Measurements from ENCODE around the gene CXorf38.
"Not testable (repeated sequence)": the region's sequence is repeated elsewhere in the genome, so short reads cannot be mapped to it uniquely, and the experiment has no call there.

Gene CXorf38

DNA sequence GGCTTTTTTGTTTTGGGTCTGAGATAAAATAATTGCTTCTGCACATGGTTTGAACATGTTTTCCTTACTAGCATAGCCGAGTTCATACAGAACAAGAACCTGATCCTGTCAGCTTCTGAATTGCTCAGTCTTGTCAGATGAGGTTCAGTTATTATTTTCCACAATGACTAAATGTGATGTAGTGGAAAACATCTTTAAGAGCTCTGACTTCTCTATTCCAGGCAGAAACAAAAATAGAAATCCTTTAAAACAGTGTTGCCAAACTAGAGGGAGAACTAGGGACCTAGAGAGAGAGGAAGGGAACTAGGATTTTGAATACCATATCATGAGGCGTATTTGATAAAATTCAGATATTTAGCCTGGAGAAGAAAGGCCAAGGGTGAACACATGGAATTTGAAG lies 64.5 kb downstream of the CXorf38 start:
- no peak for DNase-seq (ENCODE audit: low spot score)
- TF ChIP-seq, protein P1, sequence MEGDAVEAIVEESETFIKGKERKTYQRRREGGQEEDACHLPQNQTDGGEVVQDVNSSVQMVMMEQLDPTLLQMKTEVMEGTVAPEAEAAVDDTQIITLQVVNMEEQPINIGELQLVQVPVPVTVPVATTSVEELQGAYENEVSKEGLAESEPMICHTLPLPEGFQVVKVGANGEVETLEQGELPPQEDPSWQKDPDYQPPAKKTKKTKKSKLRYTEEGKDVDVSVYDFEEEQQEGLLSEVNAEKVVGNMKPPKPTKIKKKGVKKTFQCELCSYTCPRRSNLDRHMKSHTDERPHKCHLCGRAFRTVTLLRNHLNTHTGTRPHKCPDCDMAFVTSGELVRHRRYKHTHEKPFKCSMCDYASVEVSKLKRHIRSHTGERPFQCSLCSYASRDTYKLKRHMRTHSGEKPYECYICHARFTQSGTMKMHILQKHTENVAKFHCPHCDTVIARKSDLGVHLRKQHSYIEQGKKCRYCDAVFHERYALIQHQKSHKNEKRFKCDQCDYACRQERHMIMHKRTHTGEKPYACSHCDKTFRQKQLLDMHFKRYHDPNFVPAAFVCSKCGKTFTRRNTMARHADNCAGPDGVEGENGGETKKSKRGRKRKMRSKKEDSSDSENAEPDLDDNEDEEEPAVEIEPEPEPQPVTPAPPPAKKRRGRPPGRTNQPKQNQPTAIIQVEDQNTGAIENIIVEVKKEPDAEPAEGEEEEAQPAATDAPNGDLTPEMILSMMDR (IDR thresholded peaks at IDR 0.05; ENCODE audit: borderline replicate concordance, control extremely low read depth, extremely low read depth, insufficient read depth, missing control alignments) = no peak
- in situ Hi-C loops (cut with MboI; ENCODE audit: low sequenced_read_pairs, unreplicated experiment) = no loop called here

DNA sequence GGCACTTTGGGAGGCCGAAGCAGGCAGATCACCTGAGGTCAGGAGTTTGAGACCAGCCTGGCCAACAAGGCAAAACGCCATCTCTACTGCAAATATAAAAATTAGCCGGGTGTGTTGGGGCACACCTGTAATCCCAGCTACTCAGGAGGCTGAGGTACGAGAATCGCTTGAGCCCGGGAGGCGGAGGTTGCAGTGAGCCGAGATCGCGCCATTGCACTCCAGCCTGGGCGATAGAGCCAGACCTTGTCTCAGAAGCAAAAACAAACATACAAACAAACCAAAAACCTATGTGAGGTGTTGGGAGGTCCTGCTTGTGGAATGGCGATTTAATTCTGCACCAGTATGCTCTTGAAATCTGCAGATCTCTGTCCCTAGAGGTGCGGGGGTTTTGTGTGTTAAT lies 65.2 kb downstream of the CXorf38 start:
- DNase-seq (ENCODE audit: low spot score); in situ Hi-C loops (cut with MboI; ENCODE audit: low sequenced_read_pairs, unreplicated experiment): not testable (repeated sequence)

DNA sequence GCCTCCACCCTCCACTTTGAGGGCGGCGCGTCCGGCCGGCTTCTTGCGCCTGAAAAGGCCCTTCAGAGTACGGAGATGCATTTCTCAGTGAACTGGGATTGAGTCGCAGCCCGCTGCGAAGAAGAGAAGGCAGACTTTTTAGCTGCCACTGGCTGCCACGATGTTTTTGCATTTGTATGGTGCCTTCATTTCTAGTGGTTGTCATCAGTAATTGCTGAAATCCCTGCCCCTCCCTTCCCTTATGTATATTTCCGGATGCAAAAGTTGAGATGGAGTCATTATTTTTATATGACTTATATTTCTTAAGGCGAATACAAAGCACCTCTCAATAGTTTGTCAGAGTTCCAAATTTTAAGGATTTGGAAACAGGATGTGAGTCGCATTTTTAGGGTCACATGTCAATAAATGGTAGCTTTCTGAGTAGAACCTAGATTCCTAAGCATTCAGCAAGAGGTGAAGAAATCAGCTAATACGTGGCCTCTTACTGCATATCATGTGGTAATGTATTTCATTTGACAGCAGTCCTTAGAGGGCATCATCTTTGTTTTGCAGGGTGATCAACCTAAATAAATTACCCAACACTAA lies 65.9 kb downstream of the CXorf38 start:
- in situ Hi-C loops (cut with MboI; ENCODE audit: low sequenced_read_pairs, unreplicated experiment) = no loop called here
- no peak for DNase-seq (ENCODE audit: low spot score)

DNA sequence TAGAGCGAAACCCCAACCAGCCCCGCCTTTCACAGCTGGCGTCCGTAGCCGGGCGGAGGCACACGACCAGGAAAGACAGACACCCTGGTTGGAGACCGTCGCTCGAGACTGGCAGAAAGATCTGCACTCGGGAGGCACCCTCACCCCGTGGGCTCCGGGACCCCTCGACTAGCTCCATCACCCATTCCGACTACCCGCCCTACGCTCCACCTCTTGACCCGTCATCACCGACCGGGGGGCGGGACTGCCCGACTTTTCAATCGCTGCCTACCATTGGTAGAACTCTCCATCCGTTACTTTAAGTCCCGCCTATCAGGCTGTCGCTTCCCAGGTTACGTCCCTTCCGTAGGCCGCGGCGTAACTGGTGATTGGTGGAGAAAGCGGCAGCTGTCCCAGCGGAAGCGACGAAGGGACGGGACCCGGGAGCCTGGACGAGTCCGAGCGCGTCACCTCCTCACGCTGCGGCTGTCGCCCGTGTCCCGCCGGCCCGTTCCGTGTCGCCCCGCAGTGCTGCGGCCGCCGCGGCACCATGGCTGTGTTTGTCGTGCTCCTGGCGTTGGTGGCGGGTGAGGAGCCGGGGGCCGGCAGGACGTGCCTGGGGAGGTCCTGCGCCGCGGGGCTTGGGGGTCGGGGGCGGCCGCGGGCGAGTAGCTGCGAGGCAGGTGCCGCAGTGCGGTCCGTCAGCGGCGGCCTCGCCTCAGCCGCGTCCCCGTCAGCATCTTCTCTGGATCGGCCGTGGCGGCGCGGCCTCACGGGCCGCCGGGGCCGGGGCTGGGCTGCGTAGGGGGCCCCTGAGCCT lies 66.6 kb downstream of the CXorf38 start, which contains the start of gene ATP6AP2:
ATP6AP2 (plus strand) TSS at position 434 of the 799 bp plus-strand sequence; CDS start at position 530, 96 bp downstream.
- in situ Hi-C loops (cut with MboI; ENCODE audit: low sequenced_read_pairs, unreplicated experiment) = no loop called here
- TF ChIP-seq, protein P1 (IDR thresholded peaks at IDR 0.05; ENCODE audit: borderline replicate concordance, control extremely low read depth, extremely low read depth, insufficient read depth, missing control alignments) = no peak
- peak; percentile 89 for DNase-seq (ENCODE audit: low spot score)

More for the DNA sequence above, 65.9 kb downstream of the CXorf38 start:
- TF ChIP-seq, protein P1 (IDR thresholded peaks at IDR 0.05; ENCODE audit: borderline replicate concordance, control extremely low read depth, extremely low read depth, insufficient read depth, missing control alignments) = no peak

DNA sequence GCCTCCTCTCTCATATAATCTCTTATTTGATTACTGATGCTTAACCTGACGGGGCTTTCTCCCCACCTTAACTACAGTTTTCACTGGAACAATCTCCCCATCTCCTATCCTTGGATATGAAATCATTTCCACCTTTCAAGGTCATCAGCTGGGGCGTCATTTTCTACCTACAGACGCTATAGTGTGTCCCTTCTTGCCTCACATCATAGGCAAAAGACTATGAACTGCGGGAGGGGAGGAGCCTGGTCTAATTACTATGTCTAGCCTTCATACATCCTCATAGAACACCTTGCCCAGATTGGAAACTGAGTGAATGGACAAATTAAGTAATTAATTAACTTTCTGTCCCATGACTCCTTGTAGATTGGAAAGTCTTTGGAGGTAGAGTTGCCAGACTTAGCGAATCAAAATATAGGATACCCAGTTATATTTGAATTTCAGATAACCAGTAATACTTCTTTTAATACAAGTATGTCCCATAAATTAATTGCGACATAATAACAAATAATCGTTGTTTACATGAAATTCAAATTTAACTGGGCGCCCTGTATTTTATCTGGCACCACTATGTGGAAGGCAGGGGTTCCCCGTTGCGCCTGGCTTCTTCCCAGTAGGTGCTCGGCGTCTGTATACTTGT lies 67.3 kb downstream of the CXorf38 start:
- TF ChIP-seq, protein P1 (IDR thresholded peaks at IDR 0.05; ENCODE audit: borderline replicate concordance, control extremely low read depth, extremely low read depth, insufficient read depth, missing control alignments) = no peak
- no peak for DNase-seq (ENCODE audit: low spot score)
- in situ Hi-C loops (cut with MboI; ENCODE audit: low sequenced_read_pairs, unreplicated experiment) = no loop called here

DNA sequence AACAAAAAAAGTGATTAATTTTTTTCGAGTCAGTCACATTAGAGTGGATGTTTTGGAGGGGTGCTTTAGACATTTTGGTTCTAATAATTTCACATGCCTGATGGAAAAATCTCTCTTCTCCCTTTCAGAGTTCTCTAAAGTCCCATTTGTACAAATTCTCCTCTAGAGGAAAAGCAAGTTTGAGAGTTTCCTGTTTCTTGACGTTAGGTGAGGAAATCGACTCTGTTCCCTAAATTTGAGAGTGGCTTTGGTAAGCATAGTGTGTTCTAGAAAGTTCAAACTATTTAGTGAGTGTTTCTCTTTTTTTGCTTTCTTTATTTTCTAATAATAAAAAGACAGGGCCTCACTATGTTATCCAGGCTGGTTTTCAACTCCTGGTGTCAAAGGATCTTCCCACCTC lies 68.2 kb downstream of the CXorf38 start:
- TF ChIP-seq, protein P1 (IDR thresholded peaks at IDR 0.05; ENCODE audit: borderline replicate concordance, control extremely low read depth, extremely low read depth, insufficient read depth, missing control alignments) = no peak
- in situ Hi-C loops (cut with MboI; ENCODE audit: low sequenced_read_pairs, unreplicated experiment) = no loop called here
- DNase-seq (ENCODE audit: low spot score) = no peak

Measured in GM13976 (cell line).